HG02571 (cell line): Measurements from ENCODE around the gene CORIN.
A peak's percentile ranks its signal among the peaks of the same experiment; 100 is the strongest.

Source experiments
- ATAC-seq: cut with Tn5 transposase; IDR thresholded peaks from one replicate; pipeline ENCODE4 v1.9.1; 2021; ENCODE audit warnings: mild to moderate bottlenecking, moderate library complexity; ENCODE audit not compliant: unreplicated experiment

CORIN gene

DNA sequence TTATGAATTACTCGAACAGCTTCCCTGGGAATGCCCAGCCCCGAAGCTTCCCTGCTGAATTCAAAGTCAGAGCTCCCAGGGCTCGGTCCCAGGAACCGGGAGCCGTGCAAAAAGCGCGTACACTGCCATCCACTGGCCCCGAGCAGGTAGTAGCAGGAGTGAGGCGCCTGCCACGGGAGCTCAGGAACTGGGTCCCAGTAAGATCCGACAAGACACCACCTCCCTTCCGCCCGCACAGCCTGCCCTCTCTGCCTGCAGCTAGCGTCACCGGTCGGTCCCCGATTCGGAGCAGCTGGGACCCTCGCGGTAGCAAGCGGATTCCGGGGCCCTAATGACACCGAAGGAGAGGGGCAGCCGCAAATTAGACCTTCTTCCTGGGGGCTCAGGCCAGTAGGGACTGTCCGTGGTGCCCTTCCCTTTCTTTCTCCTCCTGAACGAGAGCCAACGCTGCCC, 1.2 kb downstream of the CORIN start:
- peak; percentile 71 for ATAC-seq

DNA sequence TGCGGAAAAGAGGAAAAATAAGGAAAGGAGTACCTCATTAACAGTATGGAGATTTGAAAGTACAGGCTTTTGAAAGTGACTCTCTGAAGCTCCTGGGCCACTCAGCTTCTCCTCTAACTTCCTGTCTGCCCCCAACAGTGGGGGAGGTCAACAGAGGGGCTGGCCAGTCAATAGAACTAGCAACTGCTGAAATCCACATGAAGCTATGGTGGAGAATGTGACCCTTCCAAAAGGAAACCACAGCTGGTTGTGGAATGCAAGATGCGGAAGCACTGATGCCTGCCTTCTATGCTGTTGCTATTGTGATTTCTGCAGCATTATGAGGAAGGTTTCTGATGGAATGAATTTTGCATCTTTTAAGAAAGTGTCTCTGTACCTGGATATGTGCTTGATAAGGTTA, 2.4 kb downstream of the CORIN start:
- ATAC-seq = no peak

DNA sequence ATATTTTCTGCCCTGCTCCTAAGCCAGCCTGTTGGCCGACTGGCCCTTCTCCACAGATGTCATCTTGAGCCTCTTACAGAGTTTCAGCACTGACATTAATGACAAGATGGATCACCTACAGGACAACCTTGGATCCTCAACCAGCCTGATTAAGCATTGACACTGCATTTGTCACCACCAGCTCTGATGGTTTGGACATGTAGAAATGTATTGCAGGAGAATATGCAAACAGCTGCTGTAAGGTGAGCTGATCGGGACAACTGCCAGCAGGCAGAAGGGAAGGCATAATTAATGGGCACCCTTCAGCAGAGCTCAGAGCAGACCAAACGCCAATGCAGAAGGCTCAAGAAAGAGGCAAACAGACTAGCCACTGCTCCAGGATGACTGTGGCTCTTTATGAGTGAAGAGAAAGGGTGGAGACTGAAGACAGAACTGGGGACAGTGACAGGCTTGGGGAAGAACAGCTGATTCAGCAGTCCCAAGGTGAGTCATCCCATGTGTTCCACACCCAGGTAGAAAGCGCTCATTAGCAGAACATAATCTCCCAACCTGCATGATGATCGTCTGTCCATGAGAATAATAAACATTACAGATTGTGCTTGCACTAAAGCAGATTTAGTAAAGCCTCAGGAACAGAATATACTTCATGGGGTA, 6.7 kb downstream of the CORIN start:
- no peak for ATAC-seq

DNA sequence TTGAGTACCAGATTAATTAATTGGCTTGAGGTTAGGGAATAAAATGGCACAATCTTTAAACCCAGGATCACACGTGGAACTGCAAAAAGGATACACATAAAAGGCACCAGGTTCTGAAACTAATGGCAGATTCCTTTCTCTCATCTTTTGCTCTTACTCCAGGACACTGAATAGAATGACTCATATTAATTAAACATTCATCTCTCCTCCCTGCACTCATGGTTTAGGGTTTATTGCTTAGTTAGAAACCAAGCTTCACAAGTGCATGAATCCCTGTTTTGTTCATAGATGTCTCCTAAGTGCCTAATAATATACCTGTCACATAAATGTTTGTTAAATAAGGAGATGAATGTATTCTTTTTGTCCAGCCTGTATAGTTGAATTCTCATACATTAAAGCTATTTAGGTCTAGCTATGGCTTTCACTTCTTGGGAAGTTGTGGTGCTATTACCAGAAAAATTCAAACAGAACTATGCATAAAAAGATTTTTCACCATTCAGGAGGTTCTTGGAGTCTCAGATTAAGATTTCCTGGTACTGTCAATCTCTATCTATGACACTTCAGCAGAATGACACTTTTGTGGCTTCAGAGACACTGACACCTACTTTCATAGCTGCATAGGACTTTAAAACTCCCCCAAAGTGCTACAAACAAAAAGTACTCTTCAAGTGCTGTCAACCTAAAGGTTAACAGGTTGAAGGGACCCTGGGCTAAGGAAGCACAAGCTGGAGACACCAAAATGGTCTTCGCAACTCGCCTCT, 7.4 kb downstream of the CORIN start:
- no peak for ATAC-seq

DNA sequence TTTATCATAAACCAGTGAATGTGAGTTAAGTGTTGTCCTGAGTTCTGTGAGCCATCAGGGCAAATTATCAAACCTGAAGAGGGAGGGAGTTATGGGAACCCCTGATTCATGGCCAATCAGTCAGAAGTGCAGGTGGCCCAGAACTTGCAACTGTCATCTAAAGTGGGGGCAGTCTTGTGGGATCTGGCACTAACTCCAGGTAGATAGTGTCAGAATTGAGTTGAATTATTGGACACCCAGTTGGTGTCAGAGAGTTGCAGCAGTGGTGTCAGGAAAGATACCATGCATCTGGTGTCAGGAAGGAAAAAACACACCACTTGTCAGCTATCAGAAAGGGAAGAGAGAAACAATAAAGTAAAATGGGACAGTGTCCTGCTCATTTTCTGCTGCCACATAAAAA, 8.4 kb downstream of the CORIN start:
- no peak for ATAC-seq

DNA sequence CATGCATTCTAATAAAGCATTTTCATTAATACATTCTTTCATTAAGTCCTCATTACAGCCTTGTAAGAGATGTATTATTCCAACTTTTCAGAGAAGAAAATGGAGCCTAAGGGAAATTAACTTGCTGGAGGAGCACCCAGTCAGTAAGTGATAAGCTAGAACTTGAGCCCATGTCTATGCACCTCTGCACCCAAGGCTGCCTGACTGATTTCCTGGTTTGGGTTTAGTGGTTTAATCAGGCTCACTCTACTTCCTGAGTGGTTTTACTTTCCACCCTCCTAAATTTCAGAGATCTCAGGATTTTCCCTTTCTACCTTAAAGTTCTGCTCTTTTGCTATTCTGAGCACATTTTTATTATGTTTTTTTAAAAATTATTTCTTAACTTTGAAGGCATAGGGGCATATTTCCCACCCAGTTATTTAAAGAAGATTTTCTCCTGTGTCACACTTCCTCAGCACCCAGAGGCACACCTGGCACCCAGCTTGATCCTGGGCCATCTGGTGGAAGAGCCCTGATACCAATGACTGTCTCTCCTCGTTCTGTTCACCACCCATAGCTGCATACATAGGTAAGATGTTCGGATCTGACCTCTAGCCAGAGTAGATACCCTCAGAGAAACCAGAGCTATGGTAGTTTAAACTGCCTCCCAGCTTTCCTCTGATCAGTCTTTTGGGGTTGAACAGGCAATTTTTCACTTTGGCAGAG, 10.4 kb downstream of the CORIN start:
- ATAC-seq = no peak

DNA sequence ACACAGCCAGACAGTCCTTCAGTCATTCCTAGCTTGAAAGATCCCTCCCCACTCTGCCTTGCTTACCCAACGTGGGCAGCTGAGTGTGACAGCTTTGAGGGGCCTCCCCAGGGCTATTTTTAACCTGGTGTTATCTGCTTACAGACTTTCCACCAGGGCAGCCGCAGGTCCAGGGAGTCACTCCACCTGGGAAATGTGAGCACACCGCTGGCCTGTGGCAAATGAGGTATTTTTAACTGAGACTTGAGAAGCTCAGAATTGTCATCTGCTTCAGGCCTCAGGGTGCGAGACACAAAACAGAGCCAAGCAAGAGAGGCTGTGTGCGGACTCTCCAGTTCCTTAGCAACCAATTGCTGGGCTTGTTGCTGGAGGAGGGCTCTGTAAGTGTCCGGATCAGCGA, 13.0 kb downstream of the CORIN start:
- no peak for ATAC-seq

DNA sequence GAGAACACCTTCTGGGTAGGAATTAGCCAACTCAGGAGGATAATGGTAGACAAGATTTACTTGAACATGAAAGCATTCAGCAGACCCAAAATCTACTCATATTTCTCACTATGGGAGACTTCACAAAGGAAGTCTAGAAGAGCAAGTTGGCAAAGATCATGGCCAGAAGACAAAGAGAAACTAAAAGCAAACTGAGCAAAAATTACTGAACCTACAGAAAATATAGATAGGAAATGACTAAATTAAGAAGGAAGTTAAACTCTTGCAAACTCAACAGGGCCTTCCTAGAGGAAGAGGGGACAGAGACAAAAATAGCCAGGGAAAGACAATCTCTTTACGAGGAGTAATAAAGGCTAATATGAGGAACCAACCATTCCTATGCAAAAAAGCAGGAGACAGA, 18.7 kb downstream of the CORIN start:
- no peak for ATAC-seq

DNA sequence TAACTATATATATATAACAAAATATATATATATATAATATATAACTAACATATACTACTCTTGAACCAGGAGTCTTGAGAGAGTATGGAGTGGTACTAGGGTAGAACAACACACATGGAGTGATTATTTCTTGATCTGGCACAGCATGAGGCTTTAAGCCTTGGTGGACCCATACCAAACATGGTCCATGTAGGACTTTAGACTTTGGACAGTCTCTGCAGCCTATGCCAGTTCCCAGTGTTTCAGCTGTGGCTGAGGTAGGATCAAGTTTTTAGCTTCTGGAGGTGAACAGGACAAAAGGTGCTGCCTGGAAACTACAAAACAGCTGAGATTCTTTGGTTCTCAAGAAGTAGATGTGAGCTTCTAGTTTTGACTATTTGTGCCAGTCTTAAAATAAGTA, 20.6 kb downstream of the CORIN start:
- no peak for ATAC-seq

DNA sequence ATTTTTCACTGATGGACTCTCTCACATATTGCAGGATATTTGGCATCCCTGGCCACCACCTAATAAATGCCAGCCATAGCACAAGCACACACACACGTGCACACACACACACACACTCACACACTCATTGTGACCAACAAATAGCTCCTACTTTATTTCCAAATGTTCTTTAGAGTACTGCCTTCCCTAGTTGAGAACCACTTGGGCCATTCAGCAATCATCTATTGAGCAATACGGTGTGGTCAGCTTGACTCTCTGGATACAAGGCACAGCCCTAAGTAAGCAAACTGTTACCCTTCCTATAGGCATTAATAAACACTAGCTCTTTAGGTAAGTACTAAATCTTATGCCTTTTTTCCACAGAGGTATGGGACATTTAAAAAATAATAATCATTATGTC, 21.1 kb downstream of the CORIN start:
- no peak for ATAC-seq

DNA sequence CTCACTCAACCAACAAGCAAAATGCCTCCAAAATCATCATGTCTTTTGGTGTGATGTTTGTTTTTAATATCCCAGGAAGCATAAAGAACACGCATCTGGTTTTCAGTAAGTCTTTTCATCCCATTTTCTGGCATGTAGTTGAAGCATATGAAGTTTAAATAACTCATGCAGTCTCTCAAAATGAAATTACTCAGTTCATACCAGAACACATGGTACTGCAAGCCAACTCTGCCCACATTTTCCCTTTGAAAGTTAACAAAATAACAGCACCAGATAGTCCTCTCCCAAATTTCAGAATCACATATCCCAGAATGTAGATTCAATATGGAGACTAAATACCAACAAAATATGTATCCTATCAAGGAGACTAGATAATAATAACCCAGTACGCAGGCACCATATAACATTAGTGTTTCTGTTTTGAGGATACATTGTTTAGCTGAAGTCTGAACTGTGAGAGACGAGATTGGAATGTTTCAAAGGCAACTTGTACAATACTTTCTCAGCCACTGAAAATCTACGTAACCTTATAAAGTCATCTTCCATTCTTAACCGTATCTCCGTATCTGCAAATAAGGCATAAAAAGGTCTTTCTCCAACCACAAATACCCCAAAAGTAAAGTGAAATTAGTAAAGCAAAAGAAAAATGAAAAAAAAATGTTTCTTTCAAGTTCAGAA, 23.1 kb downstream of the CORIN start:
- ATAC-seq = no peak

DNA sequence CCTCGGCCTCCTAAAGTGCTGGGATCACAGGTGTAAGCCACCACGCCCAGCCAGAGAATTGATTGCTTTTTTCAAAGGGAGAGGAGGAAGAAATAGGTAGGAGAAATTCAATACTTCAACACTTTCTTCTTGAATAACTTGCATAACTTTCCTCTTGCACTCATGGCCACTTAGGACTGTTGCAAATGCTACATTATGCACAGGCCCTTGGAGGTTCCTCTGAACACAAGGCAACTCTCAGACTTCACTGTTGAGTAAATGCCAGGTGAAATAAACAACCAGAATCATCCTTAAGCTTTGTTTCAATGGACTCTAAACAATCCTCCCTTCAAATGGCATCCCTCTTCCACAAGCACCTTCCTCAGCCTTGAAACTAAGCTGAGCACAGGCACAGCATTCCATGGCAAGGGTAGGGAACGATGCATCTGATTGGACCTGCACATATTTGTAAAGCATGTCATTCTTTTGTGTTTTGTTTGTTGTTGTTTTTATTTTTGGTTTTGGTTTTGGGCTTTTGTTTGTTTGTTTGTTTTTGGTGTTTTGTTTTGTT, 28.1 kb downstream of the CORIN start:
- ATAC-seq = no peak

DNA sequence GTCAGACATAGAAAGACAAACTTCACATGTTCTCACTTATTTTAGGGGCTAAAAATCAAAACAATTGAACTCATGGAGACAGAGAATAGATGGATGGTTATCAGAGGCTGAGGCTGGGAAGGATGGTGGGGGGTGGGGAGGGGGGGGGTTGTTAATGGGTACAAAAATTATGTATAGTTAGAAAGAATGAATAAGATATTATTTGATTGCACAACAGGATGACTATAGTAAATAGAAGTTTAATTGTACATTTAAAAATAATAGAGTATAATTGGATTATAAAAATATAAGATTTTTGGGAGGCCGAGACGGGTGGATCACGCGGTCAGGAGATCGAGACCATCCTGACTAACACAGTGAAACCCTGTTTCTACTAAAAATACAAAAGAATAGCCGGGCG, 33.3 kb downstream of the CORIN start:
- no peak for ATAC-seq

DNA sequence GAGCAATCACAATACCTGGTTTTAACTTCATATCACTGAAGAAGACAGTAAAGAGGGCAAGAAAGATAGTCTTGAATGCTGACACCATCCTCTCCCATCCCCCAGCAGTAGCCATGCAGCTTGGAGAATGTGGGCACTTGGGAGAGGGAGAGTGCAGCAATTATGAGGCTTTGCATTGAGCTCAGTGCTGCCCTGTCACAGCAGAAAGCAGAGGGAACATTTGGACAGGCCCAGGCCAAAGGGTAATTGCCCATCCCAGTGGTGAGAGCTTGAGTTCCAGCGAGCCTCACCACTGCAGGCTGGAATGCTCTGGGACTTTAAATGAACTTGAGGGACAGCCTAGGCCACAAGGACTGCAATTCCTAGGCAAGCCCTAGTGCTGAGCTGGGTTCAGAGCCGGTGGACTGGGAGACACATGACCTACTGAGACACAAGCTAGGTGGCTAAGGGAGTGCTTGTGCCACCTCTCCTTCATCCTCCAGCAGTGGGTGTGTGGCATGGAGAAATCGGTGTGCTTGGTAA, 36.3 kb downstream of the CORIN start:
- ATAC-seq = no peak

DNA sequence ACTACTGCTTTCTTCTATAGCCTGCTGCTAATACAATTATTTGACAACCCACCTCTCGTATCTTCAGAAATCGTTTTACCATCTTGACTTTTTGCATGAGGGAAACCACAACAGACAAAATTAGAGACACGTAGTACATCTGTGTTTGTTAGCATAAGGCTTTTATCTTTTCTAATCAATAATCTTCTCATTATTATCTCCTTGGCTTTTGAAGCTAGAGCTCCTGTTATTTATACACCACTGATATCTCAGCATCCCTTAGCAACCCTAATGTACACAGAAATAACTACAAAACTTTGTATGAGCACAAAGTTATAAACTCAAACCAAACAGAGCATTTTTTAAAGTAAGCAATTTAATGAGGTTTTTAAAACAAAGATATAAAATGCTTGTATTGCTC, 39.7 kb downstream of the CORIN start:
- ATAC-seq = no peak

DNA sequence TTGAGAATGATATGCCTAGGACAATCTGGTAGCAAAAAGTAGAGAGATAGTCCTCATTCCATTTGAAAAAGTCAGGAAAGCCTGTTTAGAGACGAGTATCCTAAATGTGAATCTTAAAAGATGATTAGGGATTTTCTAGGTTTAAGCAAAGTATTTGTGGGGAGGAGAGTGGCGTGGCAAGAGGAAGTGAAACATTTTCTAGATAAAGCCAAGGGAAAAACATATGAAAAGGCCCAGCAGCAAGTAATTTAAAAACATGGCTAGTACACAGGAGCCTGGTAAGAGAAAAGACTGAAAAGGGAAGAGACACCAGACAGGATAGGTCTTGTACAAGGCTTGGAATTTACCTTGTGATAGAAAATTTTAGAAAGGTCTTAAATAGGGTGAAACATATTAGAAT, 45.9 kb downstream of the CORIN start:
- ATAC-seq = no peak

DNA sequence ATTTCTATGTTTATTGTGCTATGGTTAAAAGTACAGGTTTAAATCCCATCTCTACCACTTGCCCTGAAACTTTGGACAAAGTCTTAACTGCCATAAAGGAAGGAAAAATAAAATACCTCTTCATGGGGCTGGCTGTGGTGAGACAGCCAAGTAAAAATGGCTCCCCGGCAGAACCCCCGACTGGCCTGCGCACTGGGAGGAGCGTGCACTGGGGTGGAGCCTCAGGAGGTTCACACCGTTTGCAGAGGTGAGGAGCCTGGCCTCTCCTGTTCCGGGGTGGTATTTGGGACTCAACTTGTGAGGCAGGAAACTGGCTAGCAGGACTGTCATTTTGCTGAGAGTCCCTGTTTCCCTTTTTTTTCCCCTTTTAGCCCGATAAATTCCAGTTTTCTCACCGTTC, 47.8 kb downstream of the CORIN start:
- no peak for ATAC-seq

DNA sequence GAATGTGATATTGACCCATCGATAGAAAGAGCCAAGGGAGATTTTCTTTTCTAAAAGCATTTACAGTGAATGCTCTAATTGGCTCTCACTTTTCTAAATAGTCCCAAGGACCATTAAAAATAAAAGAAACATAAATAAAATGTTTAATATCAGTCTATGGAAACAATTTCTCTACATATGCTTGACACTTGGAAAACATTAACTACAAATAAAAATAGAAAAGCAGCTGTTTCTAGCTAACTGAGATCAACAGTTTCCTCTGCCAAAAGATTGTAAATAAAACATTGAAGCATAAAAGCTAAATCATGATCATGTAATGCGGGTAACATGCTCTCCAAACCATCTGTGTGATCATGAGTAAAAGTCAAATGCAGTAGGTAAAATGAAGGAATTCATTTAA, 49.7 kb downstream of the CORIN start:
- no peak for ATAC-seq

DNA sequence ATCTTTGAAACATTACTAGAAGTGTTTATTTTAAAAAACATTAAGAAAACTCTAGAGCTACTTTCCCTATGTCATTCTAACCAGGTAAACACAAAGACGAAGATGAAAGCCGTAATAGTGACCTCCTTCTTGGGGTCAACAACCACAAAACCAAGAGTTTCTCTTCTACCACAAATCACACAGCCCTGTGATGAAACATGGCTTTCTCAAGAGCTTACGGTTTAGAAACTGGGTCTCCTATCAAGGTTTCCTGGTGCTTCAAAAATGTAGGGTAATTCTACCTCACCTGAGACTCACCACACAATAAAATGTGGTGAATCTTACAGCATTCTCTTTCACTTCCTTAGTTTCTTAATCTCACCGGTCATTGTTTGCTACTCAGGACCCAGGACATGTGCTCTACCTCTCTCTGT, 50.9 kb downstream of the CORIN start:
- ATAC-seq = no peak

DNA sequence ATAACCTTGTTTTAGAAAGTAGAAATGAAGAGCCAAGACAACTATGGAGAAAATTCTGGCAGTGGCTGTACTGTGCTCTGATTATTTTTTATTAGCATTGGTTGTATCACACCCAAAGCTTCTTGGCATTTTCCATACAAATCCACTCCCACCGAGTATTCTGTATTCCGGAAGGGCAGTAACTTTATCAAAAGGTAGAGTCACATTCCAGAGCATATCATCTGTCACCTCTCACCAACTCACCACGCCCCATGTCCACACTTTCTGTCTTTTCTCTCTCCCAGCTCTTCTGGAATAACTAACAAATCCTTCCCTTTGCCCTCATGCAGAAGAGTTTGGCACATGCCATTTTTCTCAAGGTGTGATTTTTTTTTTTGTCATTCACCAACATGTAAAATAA, 52.7 kb downstream of the CORIN start:
- ATAC-seq = no peak

DNA sequence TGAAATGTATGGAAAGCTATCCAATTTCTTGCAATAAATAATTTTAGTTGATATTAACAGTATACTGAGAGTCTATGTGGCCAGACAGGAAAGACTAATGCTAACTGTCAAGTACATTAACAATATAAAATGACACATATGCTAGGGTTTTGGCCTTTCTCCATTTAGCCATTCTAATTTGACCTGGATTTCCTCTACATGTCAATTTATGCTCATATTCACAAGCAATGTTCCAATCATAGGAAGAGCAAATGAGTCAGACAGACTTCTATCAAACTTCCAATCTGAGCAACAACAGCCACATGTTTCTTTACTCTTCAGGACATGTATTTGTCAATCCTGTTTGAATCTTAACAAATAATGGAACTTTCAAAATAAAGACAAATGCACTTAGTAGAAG, 53.6 kb downstream of the CORIN start:
- ATAC-seq = no peak
